CD4-positive, alpha-beta T cell (primary cell): Measurements from ENCODE around the gene ALX1. TPM values are rescaled to one million over a fixed set of nuclear protein-coding genes. Genes with fewer than 3 reads are reported as not detected.

Source experiments
- ATAC-seq: fragments of 200-7000 bp; cut with Tn5 transposase; one replicate; pipeline ENCODE4 v1.10.0; 2022; ENCODE audit warnings: mild to moderate bottlenecking; ENCODE audit not compliant: poor library complexity
- CTCF ChIA-PET: fragments of 350-600 bp; sonication (Branson Sonifier 250); formaldehyde crosslinking; loops from one replicate; lab custom pipeline; 2021; ENCODE audit warnings: antibody characterized with exemption, inconsistent platforms; lab: Charles Lee
- POLR2A ChIA-PET: fragments of 350-600 bp; sonication (Branson Sonifier 250); formaldehyde crosslinking; loops from one replicate; lab custom pipeline; 2021; ENCODE audit warnings: antibody characterized with exemption, inconsistent platforms; lab: Charles Lee
- DNase-seq, 14 experiments: peaks; one replicate each; pipeline ENCODE4 v3.0.0-alpha.2; 2013 to 2020; ENCODE audit warnings: mixed read lengths in 2 of 14
- H3K27ac ChIP-seq, 2 donors: one replicate each; pipeline versions ENCODE4 v1.5.1 to v1.7.0; 2013; ENCODE audit warnings: low read length in 2 of 2, low read depth in 1 of 2, mild to moderate bottlenecking in 1 of 2
- H3K27me3 ChIP-seq, 2 experiments: 1 replicate in 1 of 2; 2 replicates in 1 of 2; pipeline versions ENCODE4 v1.6.1 to v1.7.0; 2013; ENCODE audit warnings: low read length in 2 of 2, control low read depth in 1 of 2, mild to moderate bottlenecking in 1 of 2, moderate library complexity in 1 of 2; ENCODE audit not compliant: insufficient read depth in 2 of 2, control insufficient read depth in 1 of 2
- H3K36me3 ChIP-seq: one replicate; pipeline ENCODE4 v1.6.1; 2013; ENCODE audit warnings: low read length, control low read depth; ENCODE audit not compliant: insufficient read depth
- H3K4me1 ChIP-seq: one replicate; pipeline ENCODE4 v1.6.1; 2013; ENCODE audit warnings: low read length, control low read depth; ENCODE audit not compliant: insufficient read depth
- H3K4me3 ChIP-seq: one replicate; pipeline ENCODE4 v1.5.1; 2013; ENCODE audit warnings: mild to moderate bottlenecking, low read length, moderate library complexity
- H3K9me3 ChIP-seq, 2 experiments: 1 replicate in 1 of 2; 2 replicates in 1 of 2; pipeline versions ENCODE4 v1.6.1 to v1.7.0; 2013; ENCODE audit warnings: low read length in 2 of 2, mild to moderate bottlenecking in 2 of 2, control low read depth in 1 of 2, moderate library complexity in 1 of 2; ENCODE audit not compliant: control insufficient read depth in 1 of 2, insufficient read depth in 1 of 2
- H3K27ac Mint-ChIP-seq: one replicate; pipeline ENCODE4 v1.8.0; 2020; ENCODE audit warnings: mixed read lengths
- H3K27me3 Mint-ChIP-seq: one replicate; pipeline ENCODE4 v1.8.0; 2021; ENCODE audit warnings: mixed read lengths
- H3K36me3 Mint-ChIP-seq: one replicate; pipeline ENCODE4 v1.8.0; 2021; ENCODE audit warnings: low read depth, mixed read lengths
- H3K4me1 Mint-ChIP-seq: one replicate; pipeline ENCODE4 v1.8.0; 2021; ENCODE audit warnings: low read depth, mixed read lengths
- H3K4me3 Mint-ChIP-seq: one replicate; pipeline ENCODE4 v1.8.0; 2020; ENCODE audit warnings: mild to moderate bottlenecking, mixed read lengths
- H3K9me3 Mint-ChIP-seq: one replicate; pipeline ENCODE4 v1.8.0; 2020; ENCODE audit warnings: mixed read lengths
- intact Hi-C, 2 experiments: fragments of 100-400 bp; cut with DNase I in 1 of 2; cut with micrococcal nuclease in 1 of 2; formaldehyde crosslinking; loops; one replicate each; pipeline versions ENCODE4 v1.15.1 to v1.9.0; 2023 to 2025; cut with DNase I, micrococcal nuclease
- total RNA-seq, 174 experiments: library from RNA in 2 of 174; stranded (reverse) in 2 of 174; gene quantifications; one replicate each; pipeline ENCODE4 v1.2.3 and lab custom pipeline; 2021 to 2026
- TF ChIP-seq, protein P1 (sequence below): fragments of 200-600 bp; IDR thresholded peaks from one replicate; pipeline ENCODE4 v1.8.0; 2022; ENCODE audit warnings: antibody characterized with exemption, mild to moderate bottlenecking

ALX1 gene
- total RNA-seq, 2 experiments from 2014 or later: not detected

DNA sequence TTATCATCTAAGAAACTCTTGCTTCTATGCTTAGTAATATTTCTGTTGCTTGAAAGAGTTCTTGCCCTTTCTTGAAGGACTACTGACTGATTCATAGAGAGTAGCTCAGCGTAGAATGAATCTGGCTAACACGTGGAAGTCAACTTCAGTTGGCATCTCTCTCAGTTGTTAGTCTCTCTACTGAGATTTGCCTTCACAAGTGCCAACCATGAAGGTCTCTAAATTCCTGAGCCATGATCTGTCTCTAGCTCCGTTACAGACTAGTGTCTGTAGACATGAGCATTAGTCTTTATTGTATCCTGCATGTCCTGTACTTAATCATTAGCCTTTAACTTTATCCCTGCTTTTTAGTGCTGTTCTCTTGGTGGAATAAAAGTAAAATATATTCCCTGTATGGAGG is 19.1 kb upstream of the ALX1 start:
- Mint-ChIP-seq H3K4me3 (no peak overlapping the region), H3K36me3 (no peaks in the 10 kb centered on the region), H3K27me3 (no peaks in the 10 kb centered on the region), H3K4me1 (no peaks in the 10 kb centered on the region), H3K27ac (no peak overlapping the region), H3K9me3 (no peaks in the 10 kb centered on the region)
- Histone ChIP-seq H3K27ac (no peak overlapping the region), H3K9me3 (no peaks in the 10 kb centered on the region), H3K36me3 (no peaks in the 10 kb centered on the region), H3K4me1 (no peaks in the 10 kb centered on the region), H3K4me3 (no peak overlapping the region), H3K27me3 (no peaks in the 10 kb centered on the region)
- intact Hi-C loops: no loop called here
- DNase-seq (no peak), ATAC-seq (no peak)
- ChIA-PET CTCF (no interaction called here), POLR2A (no interaction called here)
- TF ChIP-seq, protein P1, sequence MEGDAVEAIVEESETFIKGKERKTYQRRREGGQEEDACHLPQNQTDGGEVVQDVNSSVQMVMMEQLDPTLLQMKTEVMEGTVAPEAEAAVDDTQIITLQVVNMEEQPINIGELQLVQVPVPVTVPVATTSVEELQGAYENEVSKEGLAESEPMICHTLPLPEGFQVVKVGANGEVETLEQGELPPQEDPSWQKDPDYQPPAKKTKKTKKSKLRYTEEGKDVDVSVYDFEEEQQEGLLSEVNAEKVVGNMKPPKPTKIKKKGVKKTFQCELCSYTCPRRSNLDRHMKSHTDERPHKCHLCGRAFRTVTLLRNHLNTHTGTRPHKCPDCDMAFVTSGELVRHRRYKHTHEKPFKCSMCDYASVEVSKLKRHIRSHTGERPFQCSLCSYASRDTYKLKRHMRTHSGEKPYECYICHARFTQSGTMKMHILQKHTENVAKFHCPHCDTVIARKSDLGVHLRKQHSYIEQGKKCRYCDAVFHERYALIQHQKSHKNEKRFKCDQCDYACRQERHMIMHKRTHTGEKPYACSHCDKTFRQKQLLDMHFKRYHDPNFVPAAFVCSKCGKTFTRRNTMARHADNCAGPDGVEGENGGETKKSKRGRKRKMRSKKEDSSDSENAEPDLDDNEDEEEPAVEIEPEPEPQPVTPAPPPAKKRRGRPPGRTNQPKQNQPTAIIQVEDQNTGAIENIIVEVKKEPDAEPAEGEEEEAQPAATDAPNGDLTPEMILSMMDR: no peak

DNA sequence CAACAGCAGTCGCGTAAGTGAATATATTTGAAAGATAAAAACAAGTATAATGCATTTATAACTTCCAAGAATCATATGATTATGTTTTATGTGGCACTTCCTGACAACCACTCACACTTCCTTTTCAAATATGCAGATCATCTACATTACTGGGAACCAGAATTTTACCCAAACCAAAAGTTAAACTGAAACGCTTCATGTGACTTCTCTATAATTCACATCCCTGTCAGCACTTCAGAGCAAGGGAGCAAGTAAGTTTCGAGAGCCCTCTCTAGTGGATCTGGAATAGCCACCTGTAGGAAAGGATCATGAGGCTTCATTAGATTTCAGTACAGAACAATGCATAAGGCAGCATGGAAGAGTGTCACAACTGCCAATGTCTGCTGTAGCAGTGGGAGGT is 13.7 kb upstream of the ALX1 start:
- peaks cover 5% of the 10 kb centered on the region for H3K27me3 Mint-ChIP-seq
- ChIA-PET CTCF (no interaction called here), POLR2A (no interaction called here)
- Histone ChIP-seq H3K9me3 (no peaks in the 10 kb centered on the region), H3K27ac (no peak overlapping the region), H3K36me3 (no peaks in the 10 kb centered on the region), H3K27me3 (no peaks in the 10 kb centered on the region), H3K4me1 (no peaks in the 10 kb centered on the region), H3K4me3 (no peak overlapping the region)
- DNase-seq (no peak), ATAC-seq (no peak)
- H3K27ac Mint-ChIP-seq: no peak overlapping the region
- intact Hi-C loops: no loop called here
- TF ChIP-seq, protein P1: no peak
- no peaks in the 10 kb centered on the region for H3K36me3 Mint-ChIP-seq
- no peak overlapping the region for H3K4me3 Mint-ChIP-seq
- no peaks in the 10 kb centered on the region for H3K4me1 Mint-ChIP-seq
- peaks cover 3% of the 10 kb centered on the region for H3K9me3 Mint-ChIP-seq

DNA sequence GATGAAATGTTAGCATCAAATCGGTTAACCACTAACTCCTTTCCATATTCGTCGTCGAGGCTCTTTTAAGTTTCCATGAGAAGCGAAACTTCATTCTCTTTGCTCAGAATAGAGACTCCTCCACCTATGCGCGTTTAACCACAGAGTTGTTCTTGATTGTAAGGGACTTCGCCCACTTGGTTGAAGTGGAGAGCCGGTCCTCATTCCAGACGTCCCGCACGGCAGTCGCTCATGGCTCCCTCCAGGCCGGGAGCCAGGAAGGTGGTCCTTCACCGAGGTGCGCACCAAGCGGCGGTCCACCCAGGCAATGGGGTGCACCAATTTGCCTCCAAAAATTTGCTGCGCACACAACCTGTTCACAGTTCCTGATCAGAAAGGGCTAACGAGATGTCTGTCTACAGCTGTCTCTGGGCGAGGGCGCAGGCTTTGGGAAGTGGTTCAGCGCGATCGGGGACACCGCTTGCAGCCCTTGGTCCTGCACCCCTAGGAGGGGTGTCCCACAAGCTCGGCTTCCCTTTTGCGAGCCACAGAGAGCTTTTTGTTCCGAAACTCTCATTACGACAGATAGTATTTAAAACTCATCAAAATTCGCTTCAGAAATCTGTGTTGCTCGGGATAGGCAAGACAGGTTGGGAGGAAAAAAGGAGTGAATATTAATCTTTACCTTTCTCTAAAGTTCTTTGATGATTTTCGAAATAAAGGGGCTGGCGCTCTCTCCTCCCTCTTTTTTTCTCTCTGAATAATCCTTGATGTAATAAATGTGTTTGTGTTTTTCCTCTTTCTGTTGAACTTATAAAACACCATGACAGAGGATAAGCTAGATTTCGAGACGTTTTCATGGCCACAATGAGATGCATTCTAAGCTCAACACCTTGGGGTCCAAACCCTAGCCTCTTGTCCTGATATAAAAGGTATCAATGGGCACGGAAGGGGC is 6.4 kb upstream of the ALX1 start:
- Mint-ChIP-seq H3K27me3 (peaks cover 60% of the 10 kb centered on the region), H3K27ac (no peak overlapping the region), H3K9me3 (peaks cover 2% of the 10 kb centered on the region), H3K4me3 (no peak overlapping the region), H3K4me1 (no peaks in the 10 kb centered on the region), H3K36me3 (no peaks in the 10 kb centered on the region)
- Histone ChIP-seq H3K36me3 (no peaks in the 10 kb centered on the region), H3K9me3 (peaks cover 0 to 15% of the 10 kb centered on the region in 2 experiments), H3K27ac (no peak overlapping the region), H3K4me1 (no peaks in the 10 kb centered on the region), H3K27me3 (peaks cover 16 to 27% of the 10 kb centered on the region in 2 experiments), H3K4me3 (no peak overlapping the region)
- intact Hi-C loops: no loop called here
- TF ChIP-seq, protein P1: no peak
- DNase-seq (no peak), ATAC-seq (no peak)
- CTCF ChIA-PET: no interaction called here
- POLR2A ChIA-PET: no interaction called here
